Dendritic cell treated with granulocyte-macrophage colony-stimulating factor and Interleukin-4, amounts not matched to agents 40 ng/mL and 50 ng/mL, for 4 days (primary cell): ENCODE data around the gene EID1.

Experiments
- H3K27ac Mint-ChIP-seq: one replicate; pipeline ENCODE4 v1.8.0; 2022; ENCODE audit warnings: mild to moderate bottlenecking, mixed read lengths
- H3K27me3 Mint-ChIP-seq: one replicate; pipeline ENCODE4 v1.8.0; 2022; ENCODE audit warnings: mild to moderate bottlenecking, mixed read lengths
- H3K36me3 Mint-ChIP-seq: one replicate; pipeline ENCODE4 v1.8.0; 2022; ENCODE audit warnings: low read depth, mixed read lengths
- H3K4me1 Mint-ChIP-seq: one replicate; pipeline ENCODE4 v1.8.0; 2022; ENCODE audit warnings: low read depth, mixed read lengths
- H3K4me3 Mint-ChIP-seq: one replicate; pipeline ENCODE4 v1.8.0; 2022; ENCODE audit warnings: mild to moderate bottlenecking, moderate library complexity, mixed read lengths
- H3K9me3 Mint-ChIP-seq: one replicate; pipeline ENCODE4 v1.8.0; 2022; ENCODE audit warnings: mixed read lengths
- intact Hi-C: fragments of 100-400 bp; cut with micrococcal nuclease; formaldehyde crosslinking; loops from one replicate; pipeline ENCODE4 v1.15.0; 2022

Gene EID1

GRCh38 chr15:48858401-48858800 is 19.5 kb upstream of the EID1 start:
- Mint-ChIP-seq H3K27ac (no peak overlapping the region), H3K4me1 (peaks cover 13% of the 10 kb centered on the region), H3K9me3 (no peaks in the 10 kb centered on the region), H3K4me3 (no peak overlapping the region), H3K36me3 (no peaks in the 10 kb centered on the region), H3K27me3 (no peaks in the 10 kb centered on the region)
- intact Hi-C loops, result no loop called here

- Mint-ChIP-seq H3K4me1 (peaks cover 13% of the 10 kb centered on the region), H3K36me3 (no peaks in the 10 kb centered on the region), H3K27ac (no peak overlapping the region), H3K27me3 (no peaks in the 10 kb centered on the region), H3K9me3 (no peaks in the 10 kb centered on the region), H3K4me3 (no peak overlapping the region)
- intact Hi-C loops, result no loop called here
These were observed 18.5 kb upstream of the EID1 start for GRCh38 chr15:48859426-48859825.

- Mint-ChIP-seq H3K27ac (no peak overlapping the region), H3K9me3 (no peaks in the 10 kb centered on the region), H3K27me3 (no peaks in the 10 kb centered on the region), H3K4me3 (no peak overlapping the region), H3K4me1 (peaks cover 13% of the 10 kb centered on the region), H3K36me3 (no peaks in the 10 kb centered on the region)
- intact Hi-C loops, result loop anchor here (1.0 to 5.0 kb wide), 4 partner anchors 285 to 1450 kb away; partner anchors contain the start of gene FGF7
These were observed 16.0 kb upstream of the EID1 start for GRCh38 chr15:48861813-48862431.

- no peak overlapping the region for H3K4me3 Mint-ChIP-seq
- H3K27me3 Mint-ChIP-seq, result no peaks in the 10 kb centered on the region
- no peaks in the 10 kb centered on the region for H3K36me3 Mint-ChIP-seq
- H3K9me3 Mint-ChIP-seq, result no peaks in the 10 kb centered on the region
- no peak overlapping the region for H3K27ac Mint-ChIP-seq
- intact Hi-C loops, result loop anchor here (5.0 kb wide), 3 partner anchors 285 to 1450 kb away; partner anchors contain the start of gene FGF7
- peaks cover 13% of the 10 kb centered on the region for H3K4me1 Mint-ChIP-seq
These were observed 15.2 kb upstream of the EID1 start for GRCh38 chr15:48862705-48863104.

GRCh38 chr15:48865370-48866079 is 12.4 kb upstream of the EID1 start:
- H3K4me1 Mint-ChIP-seq, result peaks cover 7% of the 10 kb centered on the region
- no peaks in the 10 kb centered on the region for H3K36me3 Mint-ChIP-seq
- no peak overlapping the region for H3K4me3 Mint-ChIP-seq
- no peaks in the 10 kb centered on the region for H3K27me3 Mint-ChIP-seq
- intact Hi-C loops, result no loop called here
- H3K27ac Mint-ChIP-seq, result no peak overlapping the region
- H3K9me3 Mint-ChIP-seq, result no peaks in the 10 kb centered on the region

GRCh38 chr15:48866141-48866563 is 11.8 kb upstream of the EID1 start:
- Mint-ChIP-seq H3K27me3 (no peaks in the 10 kb centered on the region), H3K9me3 (no peaks in the 10 kb centered on the region), H3K4me3 (no peak overlapping the region), H3K4me1 (peaks cover 7% of the 10 kb centered on the region), H3K27ac (no peak overlapping the region), H3K36me3 (no peaks in the 10 kb centered on the region)
- intact Hi-C loops, result no loop called here

- intact Hi-C loops, result no loop called here
- Mint-ChIP-seq H3K9me3 (no peaks in the 10 kb centered on the region), H3K27ac (no peak overlapping the region), H3K27me3 (no peaks in the 10 kb centered on the region), H3K4me1 (no peaks in the 10 kb centered on the region), H3K4me3 (no peak overlapping the region), H3K36me3 (no peaks in the 10 kb centered on the region)
These were observed 9.9 kb upstream of the EID1 start for GRCh38 chr15:48868023-48868422.

GRCh38 chr15:48868536-48868935 is 9.4 kb upstream of the EID1 start:
- no peak overlapping the region for H3K4me3 Mint-ChIP-seq
- peaks cover 1% of the 10 kb centered on the region for H3K27me3 Mint-ChIP-seq
- no peak overlapping the region for H3K27ac Mint-ChIP-seq
- no peaks in the 10 kb centered on the region for H3K36me3 Mint-ChIP-seq
- H3K9me3 Mint-ChIP-seq, result no peaks in the 10 kb centered on the region
- no peaks in the 10 kb centered on the region for H3K4me1 Mint-ChIP-seq
- intact Hi-C loops, result no loop called here

- H3K4me3 Mint-ChIP-seq, result no peak overlapping the region
- H3K27me3 Mint-ChIP-seq, result peaks cover 3% of the 10 kb centered on the region
- H3K27ac Mint-ChIP-seq, result no peak overlapping the region
These were observed 8.0 kb upstream of the EID1 start for GRCh38 chr15:48869966-48870365.

GRCh38 chr15:48871542-48871941 is 6.4 kb upstream of the EID1 start:
- Mint-ChIP-seq H3K36me3 (no peaks in the 10 kb centered on the region), H3K4me3 (no peak overlapping the region), H3K27me3 (peaks cover 3% of the 10 kb centered on the region), H3K27ac (no peak overlapping the region), H3K9me3 (no peaks in the 10 kb centered on the region), H3K4me1 (no peaks in the 10 kb centered on the region)
- intact Hi-C loops, result loop anchor here (10.0 kb wide), 2 partner anchors 93 to 753 kb away; partner anchors contain the start of genes DTWD1, FAM227B and SHC4

More at GRCh38 chr15:48869966-48870365, 8.0 kb upstream of the EID1 start:
- intact Hi-C loops, result loop anchor here (10.0 kb wide), 2 partner anchors 95 to 755 kb away; partner anchors contain the start of genes DTWD1, FAM227B and SHC4
- Mint-ChIP-seq H3K9me3 (no peaks in the 10 kb centered on the region), H3K36me3 (no peaks in the 10 kb centered on the region), H3K4me1 (no peaks in the 10 kb centered on the region)

- no peak overlapping the region for H3K4me3 Mint-ChIP-seq
- H3K27ac Mint-ChIP-seq, result no peak overlapping the region
- H3K9me3 Mint-ChIP-seq, result no peaks in the 10 kb centered on the region
- no peaks in the 10 kb centered on the region for H3K4me1 Mint-ChIP-seq
- intact Hi-C loops, result loop anchor here (10.0 kb wide), 2 partner anchors 92 to 752 kb away; partner anchors contain the start of genes DTWD1, FAM227B and SHC4
- peaks cover 3% of the 10 kb centered on the region for H3K27me3 Mint-ChIP-seq
- no peaks in the 10 kb centered on the region for H3K36me3 Mint-ChIP-seq
These were observed 5.3 kb upstream of the EID1 start for GRCh38 chr15:48872632-48873031.

GRCh38 chr15:48875241-48875960 is 2.5 kb upstream of the EID1 start:
- Mint-ChIP-seq H3K36me3 (peaks cover 10% of the 10 kb centered on the region), H3K4me1 (peaks cover 16% of the 10 kb centered on the region), H3K27ac (no peak overlapping the region), H3K4me3 (no peak overlapping the region), H3K9me3 (no peaks in the 10 kb centered on the region), H3K27me3 (peaks cover 3% of the 10 kb centered on the region)
- intact Hi-C loops, result loop anchor here (5.0 to 10.0 kb wide), 3 partner anchors 89 to 749 kb away; partner anchors contain the start of genes COPS2, DTWD1, FAM227B and SHC4

- H3K4me1 Mint-ChIP-seq, result peaks cover 23% of the 10 kb centered on the region
These were observed 1.9 kb upstream of the EID1 start for GRCh38 chr15:48876057-48876456.

More at GRCh38 chr15:48876057-48876456, 1.9 kb upstream of the EID1 start:
- Mint-ChIP-seq H3K27ac (no peak overlapping the region), H3K36me3 (peaks cover 10% of the 10 kb centered on the region), H3K27me3 (peaks cover 3% of the 10 kb centered on the region), H3K9me3 (no peaks in the 10 kb centered on the region), H3K4me3 (no peak overlapping the region)
- intact Hi-C loops, result loop anchor here (5.0 to 10.0 kb wide), 3 partner anchors 89 to 749 kb away; partner anchors contain the start of genes COPS2, DTWD1, FAM227B and SHC4
